Measurements from ENCODE around the gene ELL.

GRCh38 chr19:18519962-18520847 is 1.7 kb downstream of the ELL start:
- peak; percentile 73 to 74 for TF ChIP-seq CTCF (conservative IDR thresholded peaks at IDR 0.05; ENCODE audit: low read depth in 2 of 2)
- no peak for TF ChIP-seq EZH2 (IDR thresholded peaks at IDR 0.05; ENCODE audit: low read depth, unreplicated experiment)
- TF ChIP-seq REST (IDR thresholded peaks at IDR 0.05; ENCODE audit: unreplicated experiment), result no peak
- TF ChIP-seq JUNB (IDR thresholded peaks at IDR 0.05; ENCODE audit: unreplicated experiment), result no peak
- TF ChIP-seq EZH2phosphoT487 (IDR thresholded peaks at IDR 0.05; ENCODE audit: unreplicated experiment), result no peak
- TF ChIP-seq POLR2AphosphoS5 (IDR thresholded peaks at IDR 0.05; ENCODE audit: low read depth), result no peak
- TF ChIP-seq CREB1 (CRISPR knock-in tag; IDR thresholded peaks at IDR 0.05; ENCODE audit: low read depth), result no peak
- TF ChIP-seq ZNF114 (CRISPR knock-in tag; IDR thresholded peaks at IDR 0.05), result no peak
- no peak for TF ChIP-seq STAT1 (IDR thresholded peaks at IDR 0.05; ENCODE audit: unreplicated experiment)
- TF ChIP-seq ETS1 (IDR thresholded peaks at IDR 0.05), result no peak
- TF ChIP-seq NANOG (IDR thresholded peaks at IDR 0.05; ENCODE audit: borderline replicate concordance), result no peak
